ENCODE measurements around the gene PCDHGC3. TPM values are rescaled to one million over a fixed set of nuclear protein-coding genes. Genes with fewer than 3 reads are reported as not detected.

Gene PCDHGC3
- total RNA-seq, 1 experiment from 2014 or later, result 2.1 TPM

DNA sequence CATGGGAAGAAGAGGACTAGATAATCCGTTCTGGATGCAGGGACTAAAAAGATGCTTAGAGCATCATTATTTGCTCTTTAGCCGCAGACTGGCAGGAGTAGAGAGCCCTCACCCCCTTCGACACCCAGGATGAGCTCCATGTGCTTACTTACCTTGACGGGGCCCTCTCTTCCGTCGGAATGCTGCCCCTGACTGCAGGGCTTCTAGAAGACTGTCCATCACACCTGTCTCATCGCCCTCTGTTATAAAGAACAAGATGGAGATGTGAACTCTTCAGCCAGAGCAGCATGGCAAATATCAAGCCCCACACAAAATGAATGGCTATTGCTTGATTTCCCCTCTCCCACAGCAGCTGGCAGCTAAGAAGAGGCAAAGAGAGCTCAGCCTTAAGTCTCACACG lies 48.2 kb downstream of the PCDHGC3 start:
- DNase-seq (ENCODE audit: low spot score), result no peak

GRCh38 chr5:141524604-141525597 lies 49.1 kb downstream of the PCDHGC3 start:
- peak; percentile 93 for DNase-seq (ENCODE audit: low spot score)

- peak; percentile 24 for DNase-seq (ENCODE audit: low spot score)
These were observed 49.9 kb downstream of the PCDHGC3 start for GRCh38 chr5:141525653-141526052.

DNA sequence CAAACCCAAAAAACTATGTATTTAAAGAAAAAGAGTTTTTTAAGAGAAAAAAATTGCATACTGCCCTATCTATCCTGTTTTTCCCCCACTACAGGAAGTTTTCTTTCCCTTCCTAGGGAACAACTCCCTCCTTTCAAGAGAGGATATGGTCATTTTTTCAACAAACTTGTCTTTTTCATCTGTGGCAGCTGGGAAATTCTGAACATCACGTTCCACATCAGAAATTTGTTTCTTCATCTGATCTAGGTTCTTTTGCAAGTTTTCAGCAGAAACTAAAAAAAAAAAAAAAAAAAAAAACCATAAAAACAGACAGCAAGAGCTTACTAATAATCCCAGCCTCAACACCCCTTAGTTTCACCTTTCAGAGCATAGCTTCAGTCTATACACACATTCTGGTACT lies 51.7 kb downstream of the PCDHGC3 start:
- no peak for DNase-seq (ENCODE audit: low spot score)

Other genes with a start within 250 kb of the PCDHGC3 start
- gene PCDHB15, start 230.6 kb upstream of the PCDHGC3 start, total RNA-seq (2014; rRNA removed; shearing (Covaris generic)), result 0.05 and 0.20 TPM in 2 replicates
- gene SLC25A2, start 171.9 kb upstream of the PCDHGC3 start, total RNA-seq (2014; rRNA removed; shearing (Covaris generic)), result 0.33 TPM in 1 of 2 replicates, not detected in the other
- gene TAF7, start 155.2 kb upstream of the PCDHGC3 start, total RNA-seq (2014; rRNA removed; shearing (Covaris generic)), result 36.5 and 44.4 TPM in 2 replicates
- 0.21 and 0.61 TPM in 2 replicates for gene PCDHGA1, start 145.5 kb upstream of the PCDHGC3 start, total RNA-seq (2014; rRNA removed; shearing (Covaris generic))
- gene PCDHGA2, start 137.2 kb upstream of the PCDHGC3 start, total RNA-seq (2014; rRNA removed; shearing (Covaris generic)), result 0.03 and 0.05 TPM in 2 replicates
- gene PCDHGA3, start 132.1 kb upstream of the PCDHGC3 start, total RNA-seq (2014; rRNA removed; shearing (Covaris generic)), result 0.10 TPM in 1 of 2 replicates, not detected in the other
- gene PCDHGB1, start 125.9 kb upstream of the PCDHGC3 start, total RNA-seq (2014; rRNA removed; shearing (Covaris generic)), result 0.10 and 0.23 TPM in 2 replicates
- 0.05 TPM in 1 of 2 replicates, not detected in the other for gene PCDHGA4, start 120.9 kb upstream of the PCDHGC3 start, total RNA-seq (2014; rRNA removed; shearing (Covaris generic))
- 0.26 TPM in 1 of 2 replicates, not detected in the other for gene PCDHGB2, start 116.0 kb upstream of the PCDHGC3 start, total RNA-seq (2014; rRNA removed; shearing (Covaris generic))
- 0.13 TPM in 2 replicates for gene PCDHGA5, start 111.8 kb upstream of the PCDHGC3 start, total RNA-seq (2014; rRNA removed; shearing (Covaris generic))
- 0.41 and 0.47 TPM in 2 replicates for gene PCDHGB3, start 105.7 kb upstream of the PCDHGC3 start, total RNA-seq (2014; rRNA removed; shearing (Covaris generic))
- 0.21 and 0.48 TPM in 2 replicates for gene PCDHGA6, start 102.1 kb upstream of the PCDHGC3 start, total RNA-seq (2014; rRNA removed; shearing (Covaris generic))
- gene PCDHGA7, start 93.2 kb upstream of the PCDHGC3 start, total RNA-seq (2014; rRNA removed; shearing (Covaris generic)), result 0.03 TPM in 1 of 2 replicates, not detected in the other
- 0.05 TPM in 1 of 2 replicates, not detected in the other for gene PCDHGB4, start 88.3 kb upstream of the PCDHGC3 start, total RNA-seq (2014; rRNA removed; shearing (Covaris generic))
- 0.10 TPM in 1 of 2 replicates, not detected in the other for gene PCDHGA8, start 83.3 kb upstream of the PCDHGC3 start, total RNA-seq (2014; rRNA removed; shearing (Covaris generic))
- not detected in 2 replicates for gene PCDHGB5, start 78.0 kb upstream of the PCDHGC3 start, total RNA-seq (2014; rRNA removed; shearing (Covaris generic))
- gene PCDHGA9, start 73.2 kb upstream of the PCDHGC3 start, total RNA-seq (2014; rRNA removed; shearing (Covaris generic)), result 0.31 and 0.50 TPM in 2 replicates
- 0.18 and 0.33 TPM in 2 replicates for gene PCDHGB6, start 67.9 kb upstream of the PCDHGC3 start, total RNA-seq (2014; rRNA removed; shearing (Covaris generic))
- gene PCDHGA10, start 63.0 kb upstream of the PCDHGC3 start, total RNA-seq (2014; rRNA removed; shearing (Covaris generic)), result 2.8 and 4.3 TPM in 2 replicates
- gene PCDHGB7, start 58.3 kb upstream of the PCDHGC3 start, total RNA-seq (2014; rRNA removed; shearing (Covaris generic)), result 0.66 and 2.1 TPM in 2 replicates
- gene PCDHGA11, start 54.9 kb upstream of the PCDHGC3 start, total RNA-seq (2014; rRNA removed; shearing (Covaris generic)), result 0.13 and 0.64 TPM in 2 replicates
- gene PCDHGA12, start 45.5 kb upstream of the PCDHGC3 start, total RNA-seq (2014; rRNA removed; shearing (Covaris generic)), result 0.13 and 0.37 TPM in 2 replicates
- 1.7 TPM in 1 of 2 replicates, not detected in the other for gene PCDHGC4, start 9.1 kb downstream of the PCDHGC3 start, total RNA-seq (2014; rRNA removed; shearing (Covaris generic))
- gene PCDHGC5, start 13.1 kb downstream of the PCDHGC3 start, total RNA-seq (2014; rRNA removed; shearing (Covaris generic)), result 0.61 TPM in 1 of 2 replicates, not detected in the other
- gene DIAPH1, start 143.0 kb downstream of the PCDHGC3 start, total RNA-seq (2014; rRNA removed; shearing (Covaris generic)), result 52.1 and 74.7 TPM in 2 replicates
- 69.8 and 84.9 TPM in 2 replicates for gene HDAC3, start 160.9 kb downstream of the PCDHGC3 start, total RNA-seq (2014; rRNA removed; shearing (Covaris generic))
- gene RELL2, start 161.0 kb downstream of the PCDHGC3 start, total RNA-seq (2014; rRNA removed; shearing (Covaris generic)), result 26.6 and 27.2 TPM in 2 replicates
- 24.3 and 30.6 TPM in 2 replicates for gene FCHSD1, start 175.5 kb downstream of the PCDHGC3 start, total RNA-seq (2014; rRNA removed; shearing (Covaris generic))
- 0.21 and 0.38 TPM in 2 replicates for gene ARAP3, start 206.3 kb downstream of the PCDHGC3 start, total RNA-seq (2014; rRNA removed; shearing (Covaris generic))

Measured in HT-29 (cell line).